AG08395 (cell line): ENCODE results near the gene CAMTA1.

ENCODE experiments used
- DNase-seq: peaks from one replicate; pipeline ENCODE4 v3.0.0; 2012; ENCODE audit warnings: mixed read lengths, low spot score

Gene CAMTA1

GRCh38 chr1:7516929-7517328 is 731.7 kb downstream of the CAMTA1 start:
- DNase-seq = no peak

DNA sequence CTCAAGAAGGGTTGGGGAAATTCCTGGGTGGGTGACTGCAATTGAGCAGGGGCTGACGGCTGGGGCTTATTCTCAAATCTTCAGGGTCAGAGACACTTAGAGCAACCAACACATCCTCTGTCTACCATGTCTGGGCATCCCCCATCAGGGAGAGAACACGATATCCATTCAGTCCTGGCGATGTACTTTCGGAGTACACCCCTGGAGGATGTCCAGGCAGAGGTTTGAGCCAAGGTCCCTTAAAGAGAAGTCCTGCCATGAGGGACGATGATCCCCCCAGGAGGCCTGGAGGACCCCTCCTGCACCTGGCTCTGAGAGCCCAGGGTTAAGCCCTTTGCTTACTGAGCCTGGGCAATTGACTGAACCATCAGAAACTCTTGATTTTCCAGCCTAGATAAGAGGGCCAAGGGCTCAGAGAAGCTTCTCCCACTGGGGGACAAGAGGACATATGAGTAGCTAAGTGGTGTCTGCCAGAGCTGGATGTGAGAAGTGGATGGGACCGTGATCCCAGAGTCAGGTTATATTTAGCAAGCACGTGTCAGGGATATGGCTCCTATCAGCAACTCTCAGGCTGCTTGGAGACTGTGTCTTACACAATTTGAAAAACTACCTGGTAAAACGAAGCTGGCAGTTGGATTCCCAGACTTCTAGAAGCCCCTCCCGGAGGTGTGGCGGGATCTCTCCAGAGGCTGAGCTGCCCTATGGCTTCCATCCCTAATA is 732.5 kb downstream of the CAMTA1 start:
- DNase-seq = no peak

DNA sequence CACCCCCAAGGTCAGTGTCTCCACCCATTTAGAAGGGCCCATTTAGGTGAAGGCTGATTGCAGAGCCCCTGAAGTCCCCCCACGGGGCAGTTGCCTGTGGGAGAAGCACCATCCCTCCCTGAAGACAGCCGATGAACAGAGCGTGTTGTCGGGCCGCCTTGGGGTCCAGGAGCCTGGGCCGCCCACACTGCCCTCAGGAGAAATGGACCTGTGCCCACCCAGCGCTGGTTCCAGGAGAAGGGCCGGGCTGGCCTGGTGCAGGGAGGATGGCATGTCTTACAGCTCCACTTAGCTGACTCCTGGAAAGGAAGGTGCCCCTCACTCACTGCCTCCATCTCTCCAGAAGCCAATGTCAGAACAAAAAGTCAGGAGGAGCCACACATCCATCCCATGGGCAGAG is 733.2 kb downstream of the CAMTA1 start:
- no peak for DNase-seq

GRCh38 chr1:7519181-7519860 is 734.1 kb downstream of the CAMTA1 start:
- DNase-seq = no peak

- DNase-seq = no peak
Observed at GRCh38 chr1:7519861-7520395, 734.7 kb downstream of the CAMTA1 start.

DNA sequence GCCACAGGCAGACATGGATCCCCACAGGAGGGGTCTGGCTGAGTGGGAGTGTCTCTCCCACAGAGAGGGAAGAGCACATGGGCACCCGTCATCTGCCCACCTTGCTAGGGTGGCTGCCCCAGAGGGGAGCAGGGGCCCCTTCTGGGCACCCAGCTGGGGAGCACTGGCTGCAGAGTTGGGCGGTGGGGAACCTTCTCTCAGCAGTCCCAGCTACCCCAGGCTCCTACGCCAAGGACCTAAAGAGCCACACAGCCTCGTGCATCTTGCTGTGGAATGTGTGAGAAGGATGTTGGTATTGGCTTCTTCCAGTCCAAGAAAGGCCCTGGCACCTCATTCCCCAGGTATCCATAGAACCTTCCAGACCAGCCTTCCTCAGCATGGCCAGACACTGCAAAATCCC is 735.2 kb downstream of the CAMTA1 start:
- no peak for DNase-seq

DNA sequence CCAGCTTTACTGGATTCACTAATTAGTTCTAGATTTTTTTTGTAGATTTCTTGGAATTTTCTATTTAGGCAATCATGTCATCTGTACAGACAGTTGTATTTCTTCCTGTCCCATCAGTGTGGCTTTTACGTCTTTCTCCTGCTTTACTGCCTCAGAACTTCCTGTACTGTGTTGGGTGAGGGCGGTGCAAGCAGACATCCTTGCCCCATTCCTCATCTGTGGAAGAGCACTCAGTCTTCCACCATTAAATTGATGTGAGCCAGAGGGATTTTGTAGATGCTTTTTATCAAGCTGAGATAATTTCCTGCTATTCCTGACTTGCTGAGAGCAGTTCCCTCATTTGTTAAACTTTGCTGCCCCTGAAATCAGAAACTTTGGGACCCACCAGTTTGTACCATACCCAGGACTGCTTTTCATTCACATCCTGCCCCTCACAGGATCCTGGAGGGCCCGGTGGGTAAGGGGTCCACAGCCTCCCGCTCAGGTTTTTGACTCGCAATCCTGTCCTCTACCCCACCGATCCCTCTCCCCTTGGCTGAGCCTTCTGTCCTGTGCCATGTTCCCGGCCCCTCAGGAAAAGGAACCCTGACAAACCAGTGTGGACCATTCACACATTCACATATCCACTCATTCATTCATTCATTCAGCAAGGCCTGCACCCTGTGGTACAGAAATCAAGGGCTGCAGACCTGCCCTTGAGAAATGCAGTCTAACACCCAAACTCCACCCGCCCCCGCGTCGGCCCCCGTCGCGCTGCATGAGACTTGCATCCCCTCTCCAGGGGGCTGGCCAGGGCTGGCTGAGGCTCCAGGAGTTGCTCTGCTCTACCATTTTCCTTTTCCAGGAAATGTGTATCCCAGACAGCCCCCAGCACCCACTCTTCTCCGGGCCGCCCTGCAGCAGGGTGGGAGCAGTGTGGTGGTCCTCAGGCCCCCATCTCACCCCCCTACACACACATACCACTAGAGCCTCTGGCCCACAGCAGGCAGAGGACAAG is 739.4 kb downstream of the CAMTA1 start:
- no peak for DNase-seq

DNA sequence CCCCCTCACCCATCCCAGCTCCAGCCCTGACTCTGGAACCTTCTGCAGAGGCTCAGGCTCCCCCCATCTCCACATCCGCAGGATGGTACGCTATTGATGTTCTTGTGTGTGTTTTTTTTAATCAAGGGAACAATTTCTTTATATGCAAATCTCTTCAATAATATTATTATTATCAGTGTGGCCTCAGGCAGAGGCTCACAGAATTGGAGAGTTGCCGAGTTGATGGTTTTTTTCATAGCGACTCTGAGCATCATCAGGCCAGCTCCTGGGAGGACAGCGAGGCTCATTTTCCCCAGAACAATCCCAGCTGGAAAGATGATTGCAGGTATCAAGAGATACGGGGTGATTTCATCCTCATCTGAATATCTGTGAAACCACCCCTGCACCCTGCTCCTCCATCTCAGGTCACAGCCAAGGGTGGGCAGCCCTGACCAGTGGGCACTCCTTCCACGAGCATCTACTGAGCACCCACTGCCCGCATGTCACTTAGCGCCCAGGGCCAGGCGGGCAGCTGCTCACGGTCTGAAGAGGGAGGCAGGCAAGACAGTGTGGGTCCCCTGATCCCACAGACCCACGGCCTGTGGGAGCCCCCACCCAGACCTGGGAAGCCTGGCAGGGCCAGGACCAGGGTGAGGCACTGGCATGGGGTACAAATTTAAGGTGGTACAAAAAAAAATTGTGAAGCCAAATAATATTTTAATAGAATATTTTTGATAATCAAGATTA is 740.2 kb downstream of the CAMTA1 start:
- no peak for DNase-seq

- DNase-seq = peak; percentile 20
Observed at GRCh38 chr1:7526196-7526866, 741.1 kb downstream of the CAMTA1 start.

- DNase-seq = peak; percentile 69
Observed at GRCh38 chr1:7526867-7527732, 741.8 kb downstream of the CAMTA1 start.

DNA sequence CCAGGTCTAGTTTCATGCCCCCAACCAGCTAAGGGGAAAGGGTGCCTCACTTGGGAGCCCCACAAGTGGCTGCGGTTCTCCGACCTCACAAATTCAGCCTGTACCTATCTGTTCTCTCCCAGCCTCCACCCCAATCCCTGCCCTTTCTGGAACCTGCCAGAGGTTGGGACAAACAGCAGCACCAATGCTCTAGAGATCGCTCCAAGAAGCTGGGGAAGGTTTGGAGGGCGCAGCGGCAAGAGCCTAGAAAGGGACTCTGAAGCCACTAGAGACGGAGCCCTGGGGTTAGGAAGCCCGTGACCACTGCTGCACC is 742.4 kb downstream of the CAMTA1 start:
- DNase-seq = no peak

- peak; percentile 25 for DNase-seq
Observed at GRCh38 chr1:7528386-7529198, 743.3 kb downstream of the CAMTA1 start.

- DNase-seq = no peak
Observed at GRCh38 chr1:7529917-7530316, 744.7 kb downstream of the CAMTA1 start.

DNA sequence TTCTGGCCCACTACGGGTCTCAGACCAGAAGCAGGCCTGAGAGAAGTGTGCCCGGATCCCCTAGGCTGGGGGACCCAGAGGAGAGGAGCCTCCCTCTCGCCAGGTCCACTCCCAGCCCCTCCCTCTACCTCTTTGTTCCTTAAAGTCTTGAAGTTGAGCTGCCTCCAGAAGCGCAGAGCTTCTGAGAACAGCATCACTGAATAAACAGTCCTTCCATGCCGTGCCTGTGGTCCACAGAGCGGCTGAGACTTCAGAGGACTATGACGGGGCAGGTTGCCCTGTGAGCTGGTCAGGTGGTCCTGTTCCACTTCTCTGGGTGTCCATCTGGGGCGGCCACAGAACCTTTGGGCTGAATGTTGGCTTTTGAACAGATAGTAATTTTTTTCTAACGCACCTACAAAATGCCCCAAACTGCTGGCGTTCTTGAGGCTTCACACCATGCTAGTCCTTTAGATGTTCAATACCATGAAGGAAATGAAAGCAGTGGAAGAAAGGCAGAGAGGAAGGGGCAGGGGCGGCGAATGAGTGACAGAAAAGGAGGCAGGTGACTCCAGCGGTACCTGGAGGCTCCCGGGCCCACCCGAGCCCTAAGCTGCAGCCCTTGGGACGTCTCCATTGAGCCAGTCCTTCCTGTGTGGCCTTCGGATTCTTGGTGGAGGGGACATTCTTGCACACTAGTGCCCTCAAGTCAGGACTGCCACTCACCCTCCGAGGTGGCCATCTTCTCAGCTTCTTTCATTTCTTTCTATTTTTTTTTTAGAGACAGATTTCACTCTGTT is 746.5 kb downstream of the CAMTA1 start:
- DNase-seq = no peak

DNA sequence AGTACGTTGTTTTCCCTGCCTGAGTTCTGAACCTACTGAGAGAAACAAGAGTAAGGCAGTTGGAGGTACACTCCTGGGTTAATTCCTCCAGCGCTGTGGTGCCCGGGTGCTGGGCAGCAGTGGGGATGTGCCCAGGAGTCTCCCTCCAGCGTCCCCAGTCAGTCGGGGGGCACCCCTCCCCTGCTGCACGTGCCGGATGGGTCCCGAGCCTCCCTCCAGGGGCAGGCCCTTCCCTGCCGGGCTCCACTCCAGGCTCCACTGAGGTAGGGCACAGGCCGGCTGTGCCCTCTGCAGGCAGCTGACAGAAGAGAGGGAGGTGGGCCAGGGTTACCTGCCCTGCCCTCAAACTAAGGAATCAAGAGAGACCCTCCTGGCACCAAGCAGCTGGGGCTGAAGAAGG is 747.8 kb downstream of the CAMTA1 start:
- DNase-seq = no peak

DNA sequence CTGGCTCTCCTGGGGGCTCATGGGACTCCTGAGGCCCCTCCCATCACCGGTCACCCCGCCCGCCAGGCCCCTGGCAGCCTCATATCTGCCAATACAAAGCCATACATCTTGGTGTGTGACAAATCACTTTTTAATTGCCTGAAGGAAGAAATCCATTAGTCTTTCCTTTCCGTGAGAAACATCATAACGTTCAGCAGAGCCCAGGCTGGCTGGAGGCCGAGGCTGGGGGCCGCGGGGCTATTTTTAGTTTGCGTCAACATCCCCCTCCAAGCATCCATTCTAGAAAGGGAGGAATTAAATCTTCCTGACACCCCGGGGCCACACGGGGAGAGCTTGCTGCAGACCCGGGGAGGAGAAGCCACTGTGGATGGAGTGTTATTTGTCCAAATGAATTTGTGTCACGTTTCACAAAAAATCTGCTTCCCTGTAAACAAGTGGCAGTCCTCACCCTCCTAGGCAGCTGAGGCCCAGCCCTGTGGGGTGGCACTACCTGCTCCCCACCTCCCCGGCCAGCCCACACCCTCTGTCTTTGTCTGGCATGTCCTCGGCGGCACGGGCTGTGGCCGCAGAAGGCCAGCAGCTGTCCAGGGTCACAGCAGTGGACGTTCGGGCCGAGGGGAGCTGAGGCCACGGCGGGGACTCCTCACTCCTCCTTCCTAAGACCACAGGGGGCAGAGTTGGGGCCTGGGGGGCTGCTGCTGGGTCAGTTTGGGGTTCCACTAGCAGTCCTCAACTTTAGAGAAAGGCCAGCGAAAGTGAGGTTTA is 749.0 kb downstream of the CAMTA1 start:
- DNase-seq = peak; percentile 16

DNA sequence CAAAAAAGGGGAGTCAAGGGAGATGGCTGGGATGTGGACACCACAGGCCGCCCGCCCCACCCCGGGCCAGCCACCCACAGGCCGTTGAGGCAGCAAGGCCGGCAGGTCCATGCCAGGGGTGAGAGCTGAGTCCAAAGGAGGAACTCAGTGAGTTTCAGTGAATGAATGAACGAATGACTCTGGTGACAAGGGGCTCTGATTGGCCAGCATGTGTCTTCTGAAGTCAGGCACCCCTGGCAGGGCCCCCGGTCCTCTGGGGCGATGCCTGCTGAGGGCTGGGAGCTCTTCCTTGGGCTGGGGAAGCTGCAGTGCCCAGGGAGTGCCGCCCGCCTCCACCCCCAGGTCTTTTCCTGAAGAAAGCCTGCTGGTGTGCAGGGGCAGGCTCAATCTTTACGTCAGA is 749.8 kb downstream of the CAMTA1 start:
- no peak for DNase-seq
